Activated CD4-positive, CD25-positive, alpha-beta regulatory T cell treated with anti-CD3 and anti-CD28 coated beads, Interleukin-2, amount 50 U/mL, for 72 hours (primary cell): ENCODE data around the gene ABCC2.
"Not testable (repeated sequence)": the region's sequence is repeated elsewhere in the genome, so short reads cannot be mapped to it uniquely, and the experiment has no call there.

Source experiments
- DNase-seq: peaks from one replicate; pipeline ENCODE4 v3.0.0; 2021

ABCC2 gene

GRCh38 chr10:99782447-99783286, at the start of gene ABCC2:
Gene ABCC2 (plus strand): TSS chr10:99782640. CDS start chr10:99782845, 205 bp downstream.
- DNase-seq = no peak

DNA sequence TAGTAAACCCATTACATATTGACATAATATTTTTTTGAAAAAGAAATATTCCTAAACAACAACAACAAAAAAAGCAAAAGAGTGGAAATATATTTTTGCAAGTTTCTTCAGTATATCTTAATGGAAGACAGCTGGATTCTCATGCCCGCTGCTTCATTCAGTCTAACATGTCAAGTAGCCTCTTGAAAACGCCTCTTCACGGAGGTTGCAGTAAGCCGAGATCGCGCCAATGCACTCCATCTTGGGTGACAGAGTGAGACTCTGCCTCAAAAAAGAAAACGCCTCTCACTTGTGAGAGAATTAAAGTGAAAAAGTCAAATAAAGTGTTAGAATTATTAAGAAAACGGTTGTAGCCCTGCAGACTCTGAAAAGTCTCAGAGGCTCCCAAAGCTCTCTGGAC, 49.1 kb upstream of the ABCC2 start:
- no peak for DNase-seq

GRCh38 chr10:99734111-99734510, 48.3 kb upstream of the ABCC2 start:
- not testable (repeated sequence) for DNase-seq

DNA sequence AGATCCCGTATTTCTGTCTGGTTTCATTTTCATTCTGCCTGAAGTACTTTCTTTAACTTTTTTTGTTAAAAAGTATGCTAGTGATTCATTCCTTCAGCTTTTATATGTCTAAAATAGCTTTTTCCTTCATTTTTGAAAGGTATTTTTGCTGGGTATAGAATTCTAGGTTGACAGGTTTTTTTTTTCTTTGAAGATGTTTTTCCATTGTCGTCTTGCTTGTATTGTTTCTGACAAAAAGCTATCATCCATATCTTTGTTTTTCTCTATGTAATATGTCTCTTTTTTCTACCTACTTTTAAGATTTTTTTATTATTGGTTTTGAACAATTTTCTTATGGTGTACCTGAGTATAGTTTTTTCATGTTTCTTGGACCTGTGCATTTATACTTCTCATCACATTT, 42.2 kb upstream of the ABCC2 start:
- no peak for DNase-seq

DNA sequence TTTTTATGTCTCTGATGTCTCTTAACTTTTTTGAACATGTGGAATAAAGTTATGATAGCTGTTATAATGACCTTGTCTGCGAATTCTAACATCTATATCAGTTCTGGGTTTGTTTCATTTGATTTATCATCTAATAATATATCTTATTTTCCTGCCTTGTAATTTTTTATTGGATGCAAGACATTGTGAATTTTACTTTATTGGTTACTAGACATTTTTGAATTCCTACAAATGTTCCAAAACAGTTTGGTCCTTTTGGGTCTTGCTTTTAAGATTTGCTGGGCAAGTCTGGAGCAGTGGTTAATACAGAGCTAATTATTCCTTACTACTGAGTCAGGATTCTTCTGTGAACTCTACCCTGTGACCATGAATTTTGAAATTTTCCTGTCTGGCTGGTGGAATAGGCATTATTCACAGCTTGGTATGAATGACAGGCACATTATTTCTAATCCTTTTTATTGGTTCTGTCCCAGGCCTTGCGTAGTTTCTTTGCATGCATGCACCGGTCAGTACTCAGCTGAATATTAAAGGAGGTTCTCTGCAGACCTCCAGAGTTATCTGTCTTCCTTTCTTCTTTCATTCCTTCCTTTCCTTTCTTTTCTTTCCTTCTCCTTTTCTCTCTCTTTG, 41.4 kb upstream of the ABCC2 start:
- no peak for DNase-seq

GRCh38 chr10:99742254-99742653, 40.2 kb upstream of the ABCC2 start:
- no peak for DNase-seq

DNA sequence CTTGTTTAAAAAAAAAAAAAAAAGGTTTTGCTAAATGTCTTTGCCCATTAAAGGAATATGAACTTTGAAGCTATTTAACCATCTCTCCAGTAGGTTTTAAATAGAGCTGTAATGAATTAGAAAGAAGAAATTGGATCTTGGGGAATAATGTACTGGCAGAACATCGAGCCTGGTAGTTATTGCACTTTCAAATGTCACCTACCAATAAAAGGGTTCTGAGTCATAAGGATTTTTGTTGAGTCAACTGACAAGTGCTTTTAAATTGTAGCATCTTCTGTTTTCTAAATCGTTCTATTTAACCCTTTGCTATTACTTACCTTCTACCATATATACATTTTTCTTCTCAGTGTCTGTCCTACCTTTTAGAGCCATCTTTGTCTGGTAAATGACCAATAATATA, 39.7 kb upstream of the ABCC2 start:
- DNase-seq = no peak

GRCh38 chr10:99743841-99744240, 38.6 kb upstream of the ABCC2 start:
- no peak for DNase-seq

GRCh38 chr10:99746166-99746565, 36.3 kb upstream of the ABCC2 start:
- DNase-seq = not testable (repeated sequence)

GRCh38 chr10:99748823-99749451, 33.5 kb upstream of the ABCC2 start:
- no peak for DNase-seq

GRCh38 chr10:99750641-99751040, 31.8 kb upstream of the ABCC2 start:
- DNase-seq = no peak

DNA sequence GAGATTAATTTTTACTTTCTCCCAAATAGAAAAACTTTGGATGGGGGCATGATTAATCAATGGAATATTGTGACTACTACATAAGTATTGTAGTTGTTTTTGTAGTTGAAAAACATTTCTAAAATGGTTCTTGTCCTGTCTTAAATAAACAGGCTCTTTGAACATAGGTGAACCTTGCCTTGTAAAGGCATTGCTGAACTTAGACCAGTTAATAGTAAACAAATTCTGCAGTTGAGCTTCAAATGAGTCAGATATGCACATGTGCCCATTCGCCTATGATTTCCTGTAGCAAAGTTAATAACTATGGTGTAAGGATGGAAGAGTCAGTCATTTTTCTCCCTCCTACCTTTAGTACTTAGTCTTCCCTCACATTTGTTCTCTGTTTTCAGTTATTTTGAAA, 27.8 kb upstream of the ABCC2 start:
- no peak for DNase-seq

DNA sequence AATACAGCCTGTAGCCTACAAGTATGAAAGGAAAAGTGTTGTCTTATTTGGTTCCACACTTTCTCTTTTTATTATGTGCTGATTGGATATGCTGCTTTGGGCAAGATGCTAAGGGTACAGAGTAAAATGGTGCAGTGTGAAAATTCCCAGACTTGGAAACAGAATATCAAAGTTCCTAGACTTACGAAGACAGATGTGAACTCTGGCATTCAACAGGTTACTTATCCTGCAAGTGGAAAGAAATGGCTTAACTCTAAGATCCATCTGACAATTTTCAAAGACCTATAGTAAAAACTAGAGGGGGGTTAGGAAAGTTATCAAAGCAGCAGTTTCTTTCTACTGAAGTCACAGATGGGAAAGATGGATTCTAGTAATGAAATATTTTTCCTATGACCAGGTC, 26.3 kb upstream of the ABCC2 start:
- DNase-seq = no peak

GRCh38 chr10:99758211-99758891, 24.1 kb upstream of the ABCC2 start:
- no peak for DNase-seq

DNA sequence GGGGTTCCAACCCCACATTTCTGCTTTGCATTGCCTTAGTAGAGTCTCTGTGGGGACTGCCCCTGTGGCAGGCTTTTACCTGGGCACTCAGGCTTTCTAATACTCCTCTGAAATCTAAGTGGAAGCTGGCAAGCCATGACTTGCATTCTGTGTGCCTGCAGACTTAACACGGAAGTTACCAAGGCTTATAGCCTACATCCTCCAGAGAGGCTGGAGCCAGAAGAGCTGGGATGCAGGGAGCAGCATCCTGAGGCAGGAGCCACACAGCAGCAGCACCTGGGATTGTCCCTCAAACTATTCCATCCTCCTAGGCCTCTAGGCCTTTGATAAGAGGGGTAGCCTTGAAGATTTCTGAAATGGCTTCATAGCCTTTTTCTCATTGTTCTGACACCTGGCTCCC, 22.1 kb upstream of the ABCC2 start:
- DNase-seq = no peak

DNA sequence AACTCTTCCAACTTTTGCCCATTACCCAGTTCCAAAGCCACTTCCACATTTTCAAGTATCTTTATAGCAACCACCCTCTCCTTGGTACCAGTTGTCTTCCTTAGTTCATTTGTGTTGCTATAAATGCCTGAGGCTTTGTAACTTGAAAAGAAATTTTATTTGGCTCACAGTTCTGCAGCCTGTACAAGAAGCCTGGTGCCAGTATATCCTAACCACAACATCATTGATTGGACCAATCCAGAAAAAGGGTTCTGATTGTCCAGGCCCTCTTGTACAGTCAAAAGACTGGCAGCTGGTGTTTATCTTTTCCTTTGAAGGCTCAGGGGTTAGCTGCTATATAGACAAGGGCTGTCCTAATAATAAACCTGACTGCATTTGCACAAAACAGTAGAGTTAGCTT, 21.1 kb upstream of the ABCC2 start:
- DNase-seq = no peak

DNA sequence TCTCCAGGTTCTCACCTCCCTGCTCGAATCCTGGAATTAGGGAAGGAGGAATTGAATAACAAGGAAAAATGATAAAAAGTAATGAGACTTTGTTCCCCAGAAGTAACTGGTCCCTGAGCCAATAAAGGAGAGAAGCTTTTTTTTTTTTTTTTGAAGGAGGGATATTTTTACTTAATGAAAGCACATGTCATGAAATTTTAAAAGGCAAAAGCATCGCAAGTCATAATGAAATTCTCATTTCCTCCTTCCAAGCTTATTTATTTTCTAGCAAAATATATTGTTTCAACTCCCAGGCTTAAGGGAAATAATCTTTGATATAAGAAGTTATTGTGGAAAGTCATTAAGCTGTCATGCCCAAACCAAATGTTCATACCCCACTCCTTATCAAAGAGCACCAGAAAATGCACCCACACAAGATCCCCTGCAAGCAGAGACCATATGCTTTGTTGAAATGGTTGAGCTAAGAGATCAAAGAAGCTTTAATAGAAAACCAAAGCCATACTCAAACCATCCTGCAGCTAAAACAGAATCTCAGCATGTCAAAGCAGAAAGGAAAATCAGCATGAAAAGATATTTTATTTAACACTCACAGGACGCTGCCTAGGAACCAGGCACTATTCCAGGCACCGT, 16.7 kb upstream of the ABCC2 start:
- DNase-seq = no peak

GRCh38 chr10:99766302-99766681, 16.1 kb upstream of the ABCC2 start:
- DNase-seq = no peak

- DNase-seq = no peak
Measured at GRCh38 chr10:99767901-99768300, 14.5 kb upstream of the ABCC2 start.

GRCh38 chr10:99768556-99768955, 13.9 kb upstream of the ABCC2 start:
- DNase-seq = no peak

- no peak for DNase-seq
Measured at GRCh38 chr10:99769706-99770105, 12.7 kb upstream of the ABCC2 start.

GRCh38 chr10:99770408-99771045, 11.9 kb upstream of the ABCC2 start:
- DNase-seq = no peak

DNA sequence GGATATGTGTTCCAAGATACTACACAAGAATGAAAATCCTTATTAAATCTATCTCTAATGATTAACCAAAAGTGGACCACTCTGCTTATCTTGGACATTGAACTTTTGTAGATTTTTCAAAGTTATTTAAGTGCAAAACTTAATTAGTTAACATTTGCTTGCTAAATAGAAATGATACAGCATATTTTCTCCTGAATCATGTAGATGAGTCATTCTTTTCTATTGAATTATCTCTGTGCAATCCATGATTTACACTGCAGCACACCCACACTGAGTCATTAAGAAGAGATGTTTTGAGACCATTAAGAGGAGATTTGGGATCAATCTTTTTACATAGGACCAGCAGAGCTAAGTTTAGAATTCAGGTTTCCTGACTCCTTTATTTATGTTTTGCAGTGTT, 6.6 kb upstream of the ABCC2 start:
- DNase-seq = no peak
